Activated CD8-positive, alpha-beta T cell treated with anti-CD3 and anti-CD28 coated beads for 36 hours (primary cell): ENCODE measurements around the gene SLC22A23. TPM values are rescaled to one million over a fixed set of nuclear protein-coding genes. Genes with fewer than 3 reads are reported as not detected.

Source experiments
- ATAC-seq: fragments of 200-7000 bp; cut with Tn5 transposase; one replicate; pipeline ENCODE4 v1.10.0; 2021; ENCODE audit warnings: mild to moderate bottlenecking, moderate library complexity
- CTCF ChIA-PET: fragments of 350-600 bp; sonication (Branson Sonifier 250); formaldehyde crosslinking; loops from one replicate; lab custom pipeline; 2021; ENCODE audit warnings: antibody characterized with exemption; lab: Charles Lee
- POLR2A ChIA-PET: fragments of 350-600 bp; sonication (Branson Sonifier 250); formaldehyde crosslinking; loops from one replicate; lab custom pipeline; 2021; ENCODE audit warnings: antibody characterized with exemption; lab: Charles Lee
- DNase-seq: peaks from one replicate; pipeline ENCODE4 v3.0.0-alpha.2; 2020
- H3K27ac Mint-ChIP-seq: one replicate; pipeline ENCODE4 v1.8.0; 2021; ENCODE audit warnings: mild to moderate bottlenecking, mixed read lengths
- H3K27me3 Mint-ChIP-seq: one replicate; pipeline ENCODE4 v1.8.0; 2021; ENCODE audit warnings: mixed read lengths
- H3K36me3 Mint-ChIP-seq: one replicate; pipeline ENCODE4 v1.8.0; 2021; ENCODE audit warnings: low read depth, mixed read lengths
- H3K4me1 Mint-ChIP-seq: one replicate; pipeline ENCODE4 v1.8.0; 2021; ENCODE audit warnings: low read depth, mixed read lengths
- H3K4me3 Mint-ChIP-seq: one replicate; pipeline ENCODE4 v1.8.0; 2021; ENCODE audit warnings: mild to moderate bottlenecking, moderate library complexity, mixed read lengths
- H3K9me3 Mint-ChIP-seq: one replicate; pipeline ENCODE4 v1.8.0; 2021; ENCODE audit warnings: mixed read lengths
- intact Hi-C: fragments of 100-400 bp; cut with micrococcal nuclease; formaldehyde crosslinking; loops from one replicate; pipeline ENCODE4 v1.10.0; 2022
- total RNA-seq, 2 experiments: library from RNA; stranded (reverse); gene quantifications; one replicate each; pipeline ENCODE4 v1.2.3, GENCODE V29; 2021
- TF ChIP-seq, protein P1 (sequence below): fragments of 200-600 bp; IDR thresholded peaks from one replicate; pipeline ENCODE4 v1.8.0; 2022; ENCODE audit warnings: antibody characterized with exemption, mild to moderate bottlenecking

The SLC22A23 gene
- total RNA-seq, 2 experiments from 2014 or later = 0.16 to 0.34 TPM

DNA sequence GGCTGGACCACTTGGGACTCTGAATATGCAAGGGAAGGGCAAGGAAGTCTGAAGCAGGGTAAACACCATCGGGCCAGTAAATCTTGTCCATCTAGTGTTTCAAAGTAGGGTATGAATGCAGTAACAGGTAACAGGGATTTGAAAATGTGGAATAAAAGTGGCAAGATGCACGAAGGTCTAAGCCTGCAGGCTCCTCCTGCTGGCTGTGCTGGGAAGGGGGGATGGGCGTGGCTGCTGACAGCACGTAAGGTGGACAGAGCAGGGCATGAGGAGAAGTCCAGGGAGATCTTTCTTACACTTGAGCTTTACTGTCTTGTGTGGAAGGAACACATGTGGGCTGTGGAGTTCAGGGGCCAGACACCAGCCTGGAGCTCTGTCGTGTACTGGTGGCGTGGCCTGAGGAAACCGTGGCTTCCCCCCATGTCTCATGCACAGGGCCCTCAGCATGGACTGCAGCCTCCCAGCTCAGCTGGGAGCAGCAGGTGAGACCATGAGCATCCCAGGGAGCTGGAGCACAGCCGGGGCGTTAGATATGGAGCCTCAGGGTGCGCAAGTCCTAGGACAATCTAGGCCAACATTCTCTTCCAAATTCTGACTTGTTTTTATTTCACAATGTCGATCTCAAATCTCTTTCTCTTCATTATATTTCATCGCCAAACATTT lies 84.5 kb downstream of the SLC22A23 start:
- Mint-ChIP-seq H3K9me3 (no peaks in the 10 kb centered on the region), H3K27ac (no peak overlapping the region), H3K4me1 (peaks cover 14% of the 10 kb centered on the region), H3K36me3 (no peaks in the 10 kb centered on the region), H3K27me3 (peaks cover 2% of the 10 kb centered on the region), H3K4me3 (no peak overlapping the region)
- TF ChIP-seq, protein P1, sequence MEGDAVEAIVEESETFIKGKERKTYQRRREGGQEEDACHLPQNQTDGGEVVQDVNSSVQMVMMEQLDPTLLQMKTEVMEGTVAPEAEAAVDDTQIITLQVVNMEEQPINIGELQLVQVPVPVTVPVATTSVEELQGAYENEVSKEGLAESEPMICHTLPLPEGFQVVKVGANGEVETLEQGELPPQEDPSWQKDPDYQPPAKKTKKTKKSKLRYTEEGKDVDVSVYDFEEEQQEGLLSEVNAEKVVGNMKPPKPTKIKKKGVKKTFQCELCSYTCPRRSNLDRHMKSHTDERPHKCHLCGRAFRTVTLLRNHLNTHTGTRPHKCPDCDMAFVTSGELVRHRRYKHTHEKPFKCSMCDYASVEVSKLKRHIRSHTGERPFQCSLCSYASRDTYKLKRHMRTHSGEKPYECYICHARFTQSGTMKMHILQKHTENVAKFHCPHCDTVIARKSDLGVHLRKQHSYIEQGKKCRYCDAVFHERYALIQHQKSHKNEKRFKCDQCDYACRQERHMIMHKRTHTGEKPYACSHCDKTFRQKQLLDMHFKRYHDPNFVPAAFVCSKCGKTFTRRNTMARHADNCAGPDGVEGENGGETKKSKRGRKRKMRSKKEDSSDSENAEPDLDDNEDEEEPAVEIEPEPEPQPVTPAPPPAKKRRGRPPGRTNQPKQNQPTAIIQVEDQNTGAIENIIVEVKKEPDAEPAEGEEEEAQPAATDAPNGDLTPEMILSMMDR = no peak
- DNase-seq = no peak
- ATAC-seq = no peak
- CTCF ChIA-PET = no interaction called here
- intact Hi-C loops = no loop called here
- POLR2A ChIA-PET = interaction anchor here (0.6 kb wide), 1 partner anchor 232 kb away, joined by 3 read pairs; no protein-coding TSS in a partner anchor

DNA sequence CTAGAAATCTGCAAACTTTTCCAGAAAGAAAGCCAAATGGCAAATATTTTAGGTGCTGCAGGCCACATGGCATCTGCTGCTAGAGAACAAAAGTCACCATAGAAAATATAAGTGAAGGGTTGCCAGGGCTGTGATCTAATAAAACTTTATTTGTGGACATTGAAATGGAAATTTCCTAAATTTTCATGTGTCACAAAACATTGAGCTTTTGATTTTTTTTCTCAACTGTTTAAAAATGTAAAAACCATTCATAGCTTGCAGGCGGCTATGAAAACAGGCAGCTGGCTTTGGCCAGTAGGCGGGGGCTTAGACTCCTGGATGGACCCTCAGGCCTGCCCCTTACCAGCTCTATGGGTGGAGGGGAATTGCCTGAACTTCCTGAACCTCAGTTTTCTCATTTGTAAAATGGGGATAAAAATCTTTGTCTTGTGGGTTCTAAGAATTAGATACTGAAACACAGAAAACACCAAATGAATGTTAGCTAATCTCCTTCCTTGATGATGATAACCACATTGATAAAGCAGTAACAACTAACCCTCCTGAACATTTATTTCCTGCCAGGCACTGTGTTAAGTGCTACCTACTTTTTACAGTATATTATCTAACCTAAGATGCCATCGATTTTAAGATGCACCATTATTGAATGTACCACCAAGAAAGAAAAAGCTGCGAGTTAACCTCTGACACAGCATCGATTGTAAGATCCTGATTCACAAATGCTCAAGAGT lies 85.5 kb downstream of the SLC22A23 start:
- Mint-ChIP-seq H3K36me3 (no peaks in the 10 kb centered on the region), H3K27ac (no peak overlapping the region), H3K9me3 (no peaks in the 10 kb centered on the region), H3K4me3 (no peak overlapping the region), H3K4me1 (peaks cover 13% of the 10 kb centered on the region), H3K27me3 (peaks cover under 1% of the 10 kb centered on the region)
- no peak for DNase-seq
- ChIA-PET POLR2A (no interaction called here), CTCF (no interaction called here)
- TF ChIP-seq, protein P1 = no peak
- intact Hi-C loops = no loop called here
- ATAC-seq = no peak

DNA sequence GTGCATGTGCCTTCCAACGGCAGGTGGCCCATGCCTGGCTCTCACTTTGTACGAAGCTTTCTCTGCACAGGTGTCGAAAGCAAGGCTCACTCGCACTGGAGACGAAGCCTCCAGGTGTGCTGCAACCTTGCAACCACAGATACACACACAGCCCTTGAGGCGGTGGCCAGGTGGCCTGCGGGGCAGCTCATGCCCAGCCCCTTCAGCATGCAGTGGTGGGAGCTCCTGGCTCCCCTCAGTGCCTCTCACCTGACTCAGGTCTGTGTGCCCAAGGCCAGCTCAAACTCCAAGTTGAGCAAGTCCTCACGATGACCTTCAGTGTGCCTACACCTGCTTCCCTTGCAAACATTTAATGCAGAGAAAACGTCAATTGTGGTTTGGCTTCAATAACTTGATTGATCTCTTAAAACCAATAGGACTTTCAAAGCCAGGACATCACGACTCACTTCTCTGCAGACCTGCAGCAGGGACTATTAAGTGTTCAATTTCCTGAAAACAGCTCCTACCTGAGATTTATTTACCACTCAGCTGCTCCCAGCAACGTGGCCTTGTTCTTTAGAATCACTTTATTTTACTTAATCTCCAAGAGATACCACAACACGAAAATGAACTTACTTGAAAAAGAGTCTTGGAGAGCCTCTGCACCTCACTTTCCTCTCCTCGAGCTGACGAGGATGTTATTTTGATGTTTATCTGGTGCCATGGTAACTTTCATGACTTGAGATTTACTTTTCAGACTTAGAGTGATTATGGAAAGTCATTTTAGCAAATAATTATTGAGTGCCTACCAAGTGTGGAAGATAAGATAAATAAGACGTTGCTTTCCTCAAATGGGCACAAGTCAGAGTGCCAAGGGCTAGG lies 86.3 kb downstream of the SLC22A23 start:
- H3K4me1 Mint-ChIP-seq = peaks cover 12% of the 10 kb centered on the region
- no peak overlapping the region for H3K27ac Mint-ChIP-seq
- CTCF ChIA-PET = interaction anchor here (0.7 kb wide), 1 partner anchor 10 kb away, joined by 3 read pairs; no protein-coding TSS in a partner anchor
- POLR2A ChIA-PET = no interaction called here
- H3K4me3 Mint-ChIP-seq = no peak overlapping the region
- no peaks in the 10 kb centered on the region for H3K27me3 Mint-ChIP-seq
- intact Hi-C loops = no loop called here
- TF ChIP-seq, protein P1 = no peak
- H3K36me3 Mint-ChIP-seq = no peaks in the 10 kb centered on the region
- no peak for DNase-seq
- no peaks in the 10 kb centered on the region for H3K9me3 Mint-ChIP-seq
- ATAC-seq = no peak

DNA sequence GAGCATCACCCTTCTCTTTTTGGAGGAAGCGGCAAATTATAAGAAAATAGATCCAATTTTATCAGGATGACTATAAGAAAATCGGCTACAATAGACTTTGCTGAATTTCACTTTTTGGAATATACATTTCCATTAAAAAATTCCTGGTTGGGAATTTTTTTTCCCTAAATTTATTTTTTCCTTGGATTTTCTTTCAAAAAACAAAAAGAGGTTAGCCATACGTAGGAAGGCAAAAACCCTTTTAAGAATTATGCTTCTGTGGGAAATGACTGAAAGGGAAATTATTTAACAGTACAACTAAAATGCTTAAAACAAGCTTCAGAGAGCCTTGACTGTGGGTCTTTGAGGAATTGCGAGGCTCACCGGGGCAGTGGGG lies 86.9 kb downstream of the SLC22A23 start:
- CTCF ChIA-PET = interaction anchor here (0.7 kb wide), 1 partner anchor 10 kb away, joined by 3 read pairs; no protein-coding TSS in a partner anchor
- no peaks in the 10 kb centered on the region for H3K36me3 Mint-ChIP-seq
- no peak for DNase-seq
- H3K9me3 Mint-ChIP-seq = no peaks in the 10 kb centered on the region
- POLR2A ChIA-PET = no interaction called here
- peaks cover 12% of the 10 kb centered on the region for H3K4me1 Mint-ChIP-seq
- H3K27me3 Mint-ChIP-seq = no peaks in the 10 kb centered on the region
- intact Hi-C loops = no loop called here
- no peak for ATAC-seq
- TF ChIP-seq, protein P1 = no peak
- H3K27ac Mint-ChIP-seq = no peak overlapping the region
- H3K4me3 Mint-ChIP-seq = no peak overlapping the region
